A673 (cell line): ENCODE data around the gene ADAT3. TPM values are rescaled to one million over a fixed set of nuclear protein-coding genes. Genes with fewer than 3 reads are reported as not detected.

Source experiments
- BruUV-seq: library from RNA; stranded (reverse); fragments of 400-500 nt; replicated peaks from 2 replicates; lab custom pipeline; 2021; lab: Mats Ljungman, UMichigan
- CTCF ChIA-PET: fragments of 300-600 bp; sonication (Branson Sonifier 250); formaldehyde crosslinking; loops from one replicate; lab custom pipeline; 2022; ENCODE audit warnings: antibody characterized with exemption; lab: Charles Lee
- POLR2A ChIA-PET: fragments of 300-600 bp; sonication (Branson Sonifier 250); formaldehyde crosslinking; loops from one replicate; lab custom pipeline; 2022; ENCODE audit warnings: antibody characterized with exemption; ENCODE audit not compliant: low non-redundant PET; lab: Charles Lee
- DNase-seq: peaks from one replicate; pipeline ENCODE4 v3.0.0-alpha.2; 2015; ENCODE audit warnings: low spot score
- H3K27ac ChIP-seq: fragments of 200-600 bp; sonication (generic); 2 replicates; pipeline ENCODE4 v1.5.1; 2016; ENCODE audit warnings: mixed run types, low read depth, mild to moderate bottlenecking, mixed read lengths, antibody characterized with exemption, low read length; ENCODE audit not compliant: poor library complexity, severe bottlenecking
- H3K27me3 ChIP-seq: fragments of 200-600 bp; sonication (generic); replicated peaks from 2 replicates; pipeline ENCODE4 v1.6.1; 2017; ENCODE audit warnings: mixed run types, low read depth, mild to moderate bottlenecking, mixed read lengths, antibody characterized with exemption, low read length; ENCODE audit not compliant: insufficient read depth, poor library complexity
- H3K36me3 ChIP-seq: fragments of 200-600 bp; sonication (generic); 2 replicates; pipeline ENCODE4 v1.6.1; 2016; ENCODE audit warnings: mixed run types, mild to moderate bottlenecking, mixed read lengths, antibody characterized with exemption, low read length; ENCODE audit not compliant: insufficient read depth, poor library complexity, severe bottlenecking
- H3K4me1 ChIP-seq: fragments of 200-600 bp; sonication (generic); 2 replicates; pipeline ENCODE4 v1.6.1; 2017; ENCODE audit warnings: mixed run types, mild to moderate bottlenecking, mixed read lengths, antibody characterized with exemption, low read length; ENCODE audit not compliant: insufficient read depth, poor library complexity, severe bottlenecking
- H3K4me3 ChIP-seq: fragments of 200-600 bp; sonication (generic); 2 replicates; pipeline ENCODE4 v1.5.1; 2016; ENCODE audit warnings: low read depth, mixed run types, mild to moderate bottlenecking, mixed read lengths, low read length; ENCODE audit not compliant: poor library complexity, severe bottlenecking
- H3K9me3 ChIP-seq: fragments of 200-600 bp; sonication (generic); 2 replicates; pipeline ENCODE4 v1.6.1; 2016; ENCODE audit warnings: mixed run types, low read depth, mild to moderate bottlenecking, mixed read lengths, antibody characterized with exemption, low read length; ENCODE audit not compliant: poor library complexity, severe bottlenecking
- EZH2 ChIP-seq: fragments of 200-600 bp; sonication (generic); IDR thresholded peaks from 2 replicates; pipeline ENCODE4 v1.6.1; 2017; ENCODE audit warnings: borderline replicate concordance, low read depth, mild to moderate bottlenecking, mixed read lengths, antibody characterized with exemption, low read length; ENCODE audit not compliant: poor library complexity, severe bottlenecking
- intact Hi-C: fragments of 100-400 bp; cut with micrococcal nuclease; formaldehyde crosslinking; loops from one replicate; pipeline ENCODE4 v1.10.0; 2022; ENCODE audit not compliant: unreplicated experiment
- total RNA-seq: library from RNA; stranded (reverse); gene quantifications from 2 replicates; pipeline ENCODE4 v1.2.3, GENCODE V29; 2021
- TF ChIP-seq, protein P1 (sequence below): fragments of 300-800, 200-600 bp; sonication (generic); conservative IDR thresholded peaks from 2 replicates; pipeline ENCODE4 v1.5.1; 2017; ENCODE audit warnings: low read depth, mild to moderate bottlenecking, antibody characterized with exemption, low read length, moderate library complexity, mixed read lengths

Gene ADAT3
- total RNA-seq, 1 experiment from 2014 or later = 18.0 TPM

DNA sequence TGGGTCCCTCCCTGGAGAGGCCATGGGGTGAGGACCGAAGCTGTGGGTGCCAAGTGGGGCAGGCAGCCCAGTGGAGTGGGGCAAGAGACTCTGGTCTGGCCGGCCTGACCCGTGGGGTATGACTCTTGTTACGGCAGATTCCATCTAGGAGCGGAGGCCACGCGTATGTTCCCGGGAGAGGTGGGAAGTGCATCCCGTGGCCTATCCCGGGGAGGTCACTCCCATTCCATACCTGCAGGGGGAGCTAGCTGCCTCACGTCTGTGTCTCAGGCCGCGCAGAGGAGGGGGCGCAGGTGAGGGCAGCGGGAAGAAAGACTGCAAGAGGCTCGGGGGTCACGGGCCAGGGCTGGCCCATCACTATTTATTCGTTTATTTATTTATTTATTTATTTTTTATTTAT, 40.7 kb downstream of the ADAT3 start:
- TF ChIP-seq, protein P1, sequence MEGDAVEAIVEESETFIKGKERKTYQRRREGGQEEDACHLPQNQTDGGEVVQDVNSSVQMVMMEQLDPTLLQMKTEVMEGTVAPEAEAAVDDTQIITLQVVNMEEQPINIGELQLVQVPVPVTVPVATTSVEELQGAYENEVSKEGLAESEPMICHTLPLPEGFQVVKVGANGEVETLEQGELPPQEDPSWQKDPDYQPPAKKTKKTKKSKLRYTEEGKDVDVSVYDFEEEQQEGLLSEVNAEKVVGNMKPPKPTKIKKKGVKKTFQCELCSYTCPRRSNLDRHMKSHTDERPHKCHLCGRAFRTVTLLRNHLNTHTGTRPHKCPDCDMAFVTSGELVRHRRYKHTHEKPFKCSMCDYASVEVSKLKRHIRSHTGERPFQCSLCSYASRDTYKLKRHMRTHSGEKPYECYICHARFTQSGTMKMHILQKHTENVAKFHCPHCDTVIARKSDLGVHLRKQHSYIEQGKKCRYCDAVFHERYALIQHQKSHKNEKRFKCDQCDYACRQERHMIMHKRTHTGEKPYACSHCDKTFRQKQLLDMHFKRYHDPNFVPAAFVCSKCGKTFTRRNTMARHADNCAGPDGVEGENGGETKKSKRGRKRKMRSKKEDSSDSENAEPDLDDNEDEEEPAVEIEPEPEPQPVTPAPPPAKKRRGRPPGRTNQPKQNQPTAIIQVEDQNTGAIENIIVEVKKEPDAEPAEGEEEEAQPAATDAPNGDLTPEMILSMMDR = peak; percentile 73
- TF ChIP-seq EZH2 = no peak
- H3K36me3 ChIP-seq = peaks cover 8% of the 10 kb centered on the region
- no peak overlapping the region for H3K4me3 ChIP-seq
- ChIA-PET POLR2A (no interaction called here), CTCF (interaction anchor here (0.5 to 0.8 kb wide), 4 partner anchors 16 to 833 kb away, joined by 3 to 6 read pairs (median 5); no protein-coding TSS in a partner anchor)
- no peak overlapping the region for H3K27ac ChIP-seq
- peak; percentile 60 for DNase-seq
- H3K27me3 ChIP-seq = no peaks in the 10 kb centered on the region
- BruUV-seq = no TSS peak
- intact Hi-C loops = no loop called here
- H3K4me1 ChIP-seq = peaks cover 16% of the 10 kb centered on the region
- no peaks in the 10 kb centered on the region for H3K9me3 ChIP-seq

DNA sequence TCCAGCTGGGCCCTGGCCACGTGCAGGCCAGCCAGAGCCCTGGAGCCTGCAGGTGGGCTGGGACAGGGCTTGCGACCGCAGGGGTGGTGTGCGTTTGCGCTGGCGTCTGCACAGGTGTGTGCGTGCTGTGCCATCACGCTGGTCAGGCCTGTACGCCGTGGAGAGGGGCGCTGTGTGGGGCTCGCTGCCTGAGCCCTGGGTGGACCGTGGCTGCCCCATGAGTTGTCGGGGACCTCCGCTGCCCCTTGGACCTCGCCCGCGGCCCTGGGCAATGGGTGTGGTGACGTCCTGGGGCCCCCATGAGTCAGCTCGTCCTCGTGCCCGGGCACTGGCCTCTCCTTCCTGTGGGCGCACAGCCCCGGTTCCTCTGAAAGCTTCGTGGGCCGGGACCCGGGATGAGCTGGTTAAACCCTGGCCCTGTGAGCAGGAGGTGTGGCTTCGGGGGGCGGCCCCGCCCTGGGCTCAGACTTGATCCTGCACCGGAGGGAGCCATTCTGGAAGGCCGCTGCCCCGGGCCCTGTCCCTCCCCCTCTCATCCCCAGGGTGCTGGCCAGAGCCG, 42.5 kb downstream of the ADAT3 start:
- Histone ChIP-seq H3K4me1 (peaks cover 16% of the 10 kb centered on the region), H3K36me3 (peaks cover 8% of the 10 kb centered on the region), H3K9me3 (no peaks in the 10 kb centered on the region), H3K27me3 (no peaks in the 10 kb centered on the region), H3K4me3 (no peak overlapping the region), H3K27ac (no peak overlapping the region)
- DNase-seq = no peak
- no peak for TF ChIP-seq EZH2
- TF ChIP-seq, protein P1 = no peak
- ChIA-PET POLR2A (interaction anchor here (0.6 kb wide), 1 partner anchor 63 kb away, joined by 9 read pairs; the partner anchor contains the start of gene ABHD17A), CTCF (no interaction called here)
- intact Hi-C loops = no loop called here
- no TSS peak for BruUV-seq

DNA sequence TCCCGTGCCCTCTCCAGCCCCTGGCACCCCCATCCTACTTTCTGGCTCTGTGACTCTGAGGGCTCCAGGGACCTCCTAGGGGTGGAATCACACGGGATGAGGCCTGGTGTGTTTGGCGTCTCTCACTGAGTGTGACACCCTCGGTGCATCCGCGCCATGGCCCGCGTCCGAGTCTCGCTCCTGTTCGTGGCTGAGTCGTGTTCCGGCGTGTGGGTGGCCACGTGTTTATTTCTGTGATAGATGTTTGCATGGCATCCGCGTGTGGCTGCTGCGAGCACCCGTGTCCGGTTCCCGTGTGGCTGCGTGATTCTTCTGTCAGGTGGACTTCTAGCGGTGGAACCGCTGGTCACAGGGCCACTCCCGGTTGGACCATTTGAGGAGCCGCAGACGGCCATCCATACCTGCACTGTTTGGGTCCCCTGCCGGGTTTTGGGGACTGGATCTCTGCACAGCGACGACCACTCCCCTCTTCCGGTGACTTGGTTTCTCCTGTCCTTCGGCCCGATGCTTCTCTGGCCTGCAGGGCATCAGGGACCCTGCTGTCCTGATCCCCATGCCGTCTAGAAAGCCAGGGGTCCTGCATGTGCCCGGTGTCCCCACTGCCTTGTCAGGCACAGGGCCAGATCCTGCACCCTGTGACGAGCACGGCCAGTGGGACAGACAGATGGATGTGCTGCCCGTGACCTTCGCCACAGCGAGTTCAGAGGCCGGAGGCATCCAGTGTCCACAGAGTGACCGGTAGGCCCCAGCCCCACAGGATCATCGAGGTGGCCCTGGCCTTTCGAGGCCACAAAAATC, 44.3 kb downstream of the ADAT3 start:
- CTCF ChIA-PET = no interaction called here
- Histone ChIP-seq H3K9me3 (no peaks in the 10 kb centered on the region), H3K27me3 (no peaks in the 10 kb centered on the region), H3K27ac (no peak overlapping the region), H3K36me3 (peaks cover 8% of the 10 kb centered on the region), H3K4me1 (peaks cover under 1% of the 10 kb centered on the region), H3K4me3 (no peak overlapping the region)
- DNase-seq = no peak
- TF ChIP-seq, protein P1 = no peak
- no peak for TF ChIP-seq EZH2
- POLR2A ChIA-PET = interaction anchor here (0.6 kb wide), 1 partner anchor 214 kb away, joined by 12 read pairs; the partner anchor contains the start of gene DOT1L
- BruUV-seq = no TSS peak
- intact Hi-C loops = no loop called here
